ENCODE data around the gene ZNF280C.

DNA sequence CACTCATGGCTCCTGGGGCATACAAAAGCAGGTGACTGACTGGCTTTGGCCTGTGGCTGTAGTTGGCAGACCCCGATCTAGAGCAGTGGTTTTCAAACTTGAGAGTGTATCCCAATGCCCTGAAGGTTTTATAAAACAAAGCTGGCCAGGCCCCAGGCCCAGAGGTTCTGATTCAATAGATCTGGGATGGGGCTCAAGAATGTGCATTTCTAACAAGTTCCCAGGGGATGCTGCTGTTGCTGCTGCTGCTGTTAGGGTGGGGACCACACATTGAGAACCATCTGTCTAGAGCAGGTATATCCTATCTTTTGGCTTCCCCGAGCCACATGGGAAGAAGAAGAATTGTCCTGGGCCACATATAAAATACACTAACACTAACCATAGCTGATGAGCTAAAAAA lies 110.4 kb downstream of the ZNF280C start:
- TF ChIP-seq TARDBP (IDR thresholded peaks at IDR 0.05) (no peak), FOXA1 (IDR thresholded peaks at IDR 0.05) (no peak), ARNT (IDR thresholded peaks at IDR 0.05) (no peak), SP1 (IDR thresholded peaks at IDR 0.05) (no peak), BHLHE40 (IDR thresholded peaks at IDR 0.05; ENCODE audit: borderline replicate concordance) (no peak), FOXM1 (IDR thresholded peaks at IDR 0.05; ENCODE audit: borderline replicate concordance) (no peak), CTBP1 (IDR thresholded peaks at IDR 0.05; ENCODE audit: borderline replicate concordance) (no peak)
